Karpas-422 (cell line): ENCODE measurements around the gene CYBRD1. TPM values are rescaled to one million over a fixed set of nuclear protein-coding genes. Genes with fewer than 3 reads are reported as not detected.
A peak's percentile ranks its signal among the peaks of the same experiment; 100 is the strongest.

Experiments used
- DNase-seq: peaks from one replicate; pipeline ENCODE4 v3.0.0-alpha.2; 2015
- H2AFZ ChIP-seq: fragments of 200-600 bp; sonication (generic); 2 replicates; pipeline ENCODE4 v1.6.1; 2014; ENCODE audit warnings: antibody characterized with exemption, low read length, mixed read lengths
- H3K27ac ChIP-seq: fragments of 200-600 bp; sonication (generic); 2 replicates; pipeline ENCODE4 v1.5.1; 2014; ENCODE audit warnings: mild to moderate bottlenecking, low read length, moderate library complexity
- H3K27me3 ChIP-seq: fragments of 200-600 bp; sonication (generic); 2 replicates; pipeline ENCODE4 v1.6.1; 2014; ENCODE audit warnings: low read length, mixed read lengths
- H3K36me3 ChIP-seq: fragments of 200-600 bp; sonication (generic); 2 replicates; pipeline ENCODE4 v1.6.1; 2014; ENCODE audit warnings: low read length, mixed read lengths; ENCODE audit not compliant: insufficient read depth
- H3K4me1 ChIP-seq: fragments of 200-600 bp; sonication (generic); 2 replicates; pipeline ENCODE4 v1.6.1; 2014; ENCODE audit warnings: mild to moderate bottlenecking, low read length, mixed read lengths
- H3K4me2 ChIP-seq: fragments of 200-600 bp; sonication (generic); 2 replicates; pipeline ENCODE4 v1.6.1; 2014; ENCODE audit warnings: low read length, low read depth, mild to moderate bottlenecking; ENCODE audit not compliant: poor library complexity, severe bottlenecking
- H3K4me3 ChIP-seq: fragments of 200-600 bp; sonication (generic); 2 replicates; pipeline ENCODE4 v1.5.1; 2014; ENCODE audit warnings: mild to moderate bottlenecking, antibody characterized with exemption, low read length, mixed read lengths
- H3K79me2 ChIP-seq: fragments of 200-600 bp; sonication (generic); 2 replicates; pipeline ENCODE4 v1.6.1; 2014; ENCODE audit warnings: mild to moderate bottlenecking, low read length, mixed read lengths
- H3K9ac ChIP-seq: fragments of 200-600 bp; sonication (generic); 2 replicates; pipeline ENCODE4 v1.6.0; 2014; ENCODE audit warnings: low read length
- H3K9me2 ChIP-seq: fragments of 200-600 bp; sonication (generic), shearing (Covaris generic); replicated peaks from 2 replicates; pipeline ENCODE4 v1.6.0; 2014; ENCODE audit warnings: mild to moderate bottlenecking, low read length, moderate library complexity; ENCODE audit not compliant: insufficient read depth
- H3K9me3 ChIP-seq: fragments of 300-700, 200-600 bp; sonication (generic); 2 replicates; pipeline ENCODE4 v1.6.1; 2014; ENCODE audit warnings: low read length, mixed read lengths
- H4K20me1 ChIP-seq: fragments of 200-600 bp; sonication (generic); 2 replicates; pipeline ENCODE4 v1.6.1; 2014; ENCODE audit warnings: mild to moderate bottlenecking, antibody characterized with exemption, low read length, low read depth; ENCODE audit not compliant: insufficient read depth
- total RNA-seq: library from RNA; depleted of rRNA; stranded (reverse); fragments of >200 nt; shearing (Covaris generic); gene quantifications from 2 replicates; pipeline ENCODE4 v1.2.3, GENCODE V29; 2014; ENCODE audit warnings: low replicate concordance

Gene CYBRD1
- total RNA-seq, 1 experiment from 2014 or later, result not detected

DNA sequence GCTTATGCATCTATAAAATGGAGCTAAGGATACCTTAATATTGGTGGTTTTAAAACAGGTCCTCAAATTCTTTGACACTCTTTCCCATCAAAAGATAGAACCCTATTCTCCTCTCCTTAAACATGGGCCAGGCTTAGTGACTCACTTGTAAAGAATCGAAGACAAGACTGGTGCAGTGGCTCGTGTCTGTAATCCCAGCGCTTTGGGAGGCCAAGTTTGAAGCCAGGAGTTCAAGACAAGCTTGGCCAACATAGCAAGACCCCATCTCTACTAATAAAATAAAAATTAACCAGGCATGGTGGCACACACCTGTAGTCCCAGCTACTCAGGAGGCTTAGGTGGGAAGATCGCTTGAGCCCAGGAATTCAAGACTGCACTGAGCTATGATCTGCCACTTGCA is 44.5 kb downstream of the CYBRD1 start:
- Histone ChIP-seq H3K4me2 (no peak overlapping the region), H4K20me1 (no peaks in the 10 kb centered on the region), H3K9me3 (no peaks in the 10 kb centered on the region), H2AFZ (no peak overlapping the region), H3K79me2 (no peaks in the 10 kb centered on the region), H3K9me2 (no peaks in the 10 kb centered on the region), H3K4me3 (no peak overlapping the region), H3K27ac (no peak overlapping the region), H3K27me3 (no peaks in the 10 kb centered on the region), H3K9ac (no peak overlapping the region), H3K4me1 (no peaks in the 10 kb centered on the region), H3K36me3 (no peaks in the 10 kb centered on the region)
- no peak for DNase-seq

DNA sequence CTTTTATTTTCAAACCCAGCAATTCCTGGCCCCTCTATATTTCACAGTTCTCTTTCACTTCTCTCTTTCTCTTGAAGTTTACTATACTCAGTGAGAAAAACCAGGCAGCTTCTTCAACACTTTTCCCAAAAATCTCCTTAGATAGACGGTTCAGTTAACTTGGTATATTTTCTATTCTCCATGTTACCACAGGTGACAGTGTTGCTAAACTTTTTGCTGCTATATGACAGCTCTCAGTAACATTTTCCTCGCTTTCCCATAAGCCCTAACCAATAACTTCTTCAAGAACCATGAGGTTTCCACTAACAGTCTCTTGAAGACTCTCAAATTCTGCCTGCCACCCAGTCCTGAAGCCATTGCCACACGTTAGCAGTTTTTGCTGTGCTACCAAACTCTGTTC is 45.8 kb downstream of the CYBRD1 start:
- Histone ChIP-seq H3K4me2 (no peak overlapping the region), H3K27me3 (no peaks in the 10 kb centered on the region), H4K20me1 (no peaks in the 10 kb centered on the region), H3K79me2 (no peaks in the 10 kb centered on the region), H3K9ac (no peak overlapping the region), H3K9me3 (no peaks in the 10 kb centered on the region), H3K9me2 (no peaks in the 10 kb centered on the region), H2AFZ (no peak overlapping the region), H3K4me3 (no peak overlapping the region), H3K36me3 (no peaks in the 10 kb centered on the region), H3K27ac (no peak overlapping the region), H3K4me1 (no peaks in the 10 kb centered on the region)
- no peak for DNase-seq

DNA sequence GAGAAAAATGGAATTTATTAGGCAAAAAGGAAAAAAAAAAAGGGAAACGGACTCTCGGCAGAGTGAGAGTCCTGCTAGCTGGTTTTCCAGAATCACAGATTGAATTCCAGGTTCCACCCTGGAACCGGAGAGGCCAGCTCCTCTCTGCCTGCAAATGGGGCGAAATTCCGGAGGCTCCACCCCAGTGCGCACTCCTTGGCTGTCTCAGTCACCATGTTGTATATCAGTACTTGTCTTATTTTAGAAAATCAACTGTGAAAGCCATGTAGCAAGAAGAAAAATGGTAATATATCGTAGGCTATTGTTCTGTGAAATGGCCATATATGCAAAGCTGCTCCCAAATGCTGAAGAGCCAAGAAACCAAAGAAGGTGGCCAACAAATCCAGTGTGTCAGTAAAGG is 49.4 kb downstream of the CYBRD1 start:
- no peaks in the 10 kb centered on the region for H3K79me2 ChIP-seq
- no peak overlapping the region for H3K27ac ChIP-seq
- H3K4me3 ChIP-seq, result no peak overlapping the region
- H3K9ac ChIP-seq, result no peak overlapping the region
- no peaks in the 10 kb centered on the region for H4K20me1 ChIP-seq
- peaks cover 3% of the 10 kb centered on the region; the same call in 1 of the 2 replicates for H3K4me1 ChIP-seq
- H3K27me3 ChIP-seq, result no peaks in the 10 kb centered on the region
- H3K9me2 ChIP-seq, result no peaks in the 10 kb centered on the region
- H3K36me3 ChIP-seq, result no peaks in the 10 kb centered on the region
- no peak overlapping the region for H2AFZ ChIP-seq
- no peaks in the 10 kb centered on the region for H3K9me3 ChIP-seq
- no peak for DNase-seq
- no peak overlapping the region for H3K4me2 ChIP-seq

DNA sequence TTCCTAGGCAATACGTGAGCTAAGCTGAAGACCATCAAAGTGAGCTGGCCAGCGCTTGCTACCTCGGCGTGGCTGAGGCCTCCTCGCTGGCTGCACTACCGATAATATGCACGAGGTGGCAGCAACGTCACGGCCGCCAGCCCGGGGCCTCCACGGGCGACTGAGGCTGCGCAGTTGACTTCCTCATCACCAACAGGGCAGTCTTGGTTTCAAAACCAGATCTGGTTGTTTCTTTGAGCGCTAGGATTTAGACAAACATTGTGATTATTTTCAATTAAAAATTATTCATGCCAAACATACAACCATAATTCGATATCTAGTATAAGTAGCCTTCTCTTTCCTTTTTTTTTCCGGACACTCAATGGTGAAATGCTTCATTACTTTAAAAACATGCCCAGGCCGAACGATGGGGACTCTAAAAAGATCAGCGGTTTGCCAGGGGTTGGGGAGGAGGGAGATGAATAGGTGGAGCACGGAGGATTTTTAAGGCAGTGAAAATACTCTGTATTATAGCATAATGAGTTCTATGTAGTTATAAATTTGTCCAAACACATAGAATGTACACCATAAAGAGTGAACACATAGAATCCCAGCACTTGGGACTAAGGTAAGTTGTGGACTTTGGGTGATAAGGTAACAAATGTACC is 52.0 kb downstream of the CYBRD1 start:
- Histone ChIP-seq H3K27ac (no peak overlapping the region), H3K4me1 (peaks cover 3% of the 10 kb centered on the region; the same call in 1 of the 2 replicates), H3K9me3 (no peaks in the 10 kb centered on the region), H3K27me3 (no peaks in the 10 kb centered on the region), H3K9me2 (no peaks in the 10 kb centered on the region), H3K4me3 (no peak overlapping the region), H3K79me2 (no peaks in the 10 kb centered on the region), H3K4me2 (peak overlapping the region; percentile 32), H3K9ac (no peak overlapping the region), H3K36me3 (no peaks in the 10 kb centered on the region), H2AFZ (peak overlapping the region; percentile 97), H4K20me1 (no peaks in the 10 kb centered on the region)
- DNase-seq, result peak; percentile 92

DNA sequence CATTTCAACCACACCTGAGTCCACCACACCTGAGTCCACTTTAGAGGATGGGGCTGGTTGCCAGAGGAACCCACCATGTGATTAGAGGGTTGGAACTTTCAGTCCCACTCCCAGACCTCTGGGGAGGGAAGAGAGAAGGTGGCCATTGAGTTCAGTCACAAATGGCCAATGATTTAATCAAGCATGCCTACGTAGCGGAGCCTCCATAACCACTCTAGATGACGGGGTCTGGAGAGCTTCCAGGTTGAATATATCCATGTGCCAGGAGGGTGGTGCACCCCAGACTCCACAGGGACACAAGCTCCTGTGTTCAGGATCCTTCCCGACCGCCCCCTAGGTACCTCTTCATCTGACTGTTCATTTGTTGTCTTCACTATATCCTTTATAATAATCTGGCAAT is 53.3 kb downstream of the CYBRD1 start:
- no peaks in the 10 kb centered on the region for H3K36me3 ChIP-seq
- H4K20me1 ChIP-seq, result no peaks in the 10 kb centered on the region
- no peak overlapping the region for H2AFZ ChIP-seq
- H3K9me2 ChIP-seq, result no peaks in the 10 kb centered on the region
- H3K27ac ChIP-seq, result no peak overlapping the region
- no peak overlapping the region for H3K4me2 ChIP-seq
- no peak for DNase-seq
- no peak overlapping the region for H3K4me3 ChIP-seq
- peaks cover 3% of the 10 kb centered on the region; the same call in 1 of the 2 replicates for H3K4me1 ChIP-seq
- H3K79me2 ChIP-seq, result no peaks in the 10 kb centered on the region
- no peak overlapping the region for H3K9ac ChIP-seq
- H3K9me3 ChIP-seq, result no peaks in the 10 kb centered on the region
- no peaks in the 10 kb centered on the region for H3K27me3 ChIP-seq

DNA sequence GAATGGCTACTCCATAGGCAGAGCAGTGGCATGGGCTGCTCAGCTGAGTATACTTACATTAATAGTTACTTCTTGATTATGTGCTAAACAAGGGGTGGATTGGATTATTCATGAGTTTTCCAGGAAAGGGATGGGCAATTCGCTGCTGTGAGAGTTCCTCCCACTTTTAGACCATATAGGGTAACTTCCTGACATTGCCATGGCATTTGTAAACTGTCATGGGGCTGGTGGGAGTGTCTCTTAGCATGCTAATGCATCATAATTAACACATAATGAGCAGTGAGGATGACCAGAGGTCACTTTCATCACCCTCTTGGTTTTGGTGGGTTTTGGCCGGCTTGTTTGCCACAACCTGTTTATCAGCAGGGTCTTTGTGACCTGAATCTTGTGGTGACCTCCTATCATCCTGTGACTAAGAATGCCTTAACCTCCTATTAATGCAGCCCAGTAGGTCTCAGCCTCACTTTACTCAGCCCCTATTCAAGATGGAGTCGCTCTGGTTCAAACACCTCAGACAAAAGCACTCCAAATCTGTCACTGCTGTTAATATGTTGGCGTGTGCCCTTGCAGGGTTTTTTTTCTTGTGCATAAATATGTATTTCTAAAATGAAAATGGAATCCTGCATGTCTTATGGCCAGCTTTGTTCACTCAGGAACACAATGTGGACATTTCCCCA is 56.0 kb downstream of the CYBRD1 start:
- H3K9me2 ChIP-seq, result no peaks in the 10 kb centered on the region
- no peaks in the 10 kb centered on the region for H3K9me3 ChIP-seq
- no peak overlapping the region for H3K9ac ChIP-seq
- no peaks in the 10 kb centered on the region for H4K20me1 ChIP-seq
- H3K4me2 ChIP-seq, result no peak overlapping the region
- no peak overlapping the region for H3K27ac ChIP-seq
- H3K36me3 ChIP-seq, result no peaks in the 10 kb centered on the region
- no peak for DNase-seq
- H3K4me3 ChIP-seq, result no peak overlapping the region
- no peaks in the 10 kb centered on the region for H3K27me3 ChIP-seq
- H2AFZ ChIP-seq, result no peak overlapping the region
- H3K4me1 ChIP-seq, result peaks cover 3% of the 10 kb centered on the region; the same call in 1 of the 2 replicates
- no peaks in the 10 kb centered on the region for H3K79me2 ChIP-seq

DNA sequence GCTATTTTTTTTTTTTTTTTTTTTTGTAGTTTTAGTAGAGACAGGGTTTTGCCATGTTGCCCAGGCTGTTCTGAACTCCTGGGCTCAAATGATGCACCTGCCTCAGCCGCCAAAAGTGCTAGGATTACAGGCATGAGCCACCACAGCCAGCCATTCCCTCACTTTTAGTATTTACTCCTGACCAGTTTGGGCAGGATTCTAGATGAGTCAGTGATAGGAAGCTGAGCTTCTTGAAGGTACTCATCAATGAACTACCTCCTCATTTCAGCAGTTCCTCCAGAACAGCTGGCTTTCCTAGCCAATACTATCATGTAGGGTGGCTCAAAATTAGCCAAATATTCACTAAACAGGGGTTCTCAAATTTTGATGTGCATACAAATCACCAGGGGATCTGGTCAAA is 57.2 kb downstream of the CYBRD1 start:
- DNase-seq, result no peak
- no peaks in the 10 kb centered on the region for H3K79me2 ChIP-seq
- H4K20me1 ChIP-seq, result no peaks in the 10 kb centered on the region
- no peak overlapping the region for H2AFZ ChIP-seq
- H3K4me1 ChIP-seq, result peaks cover 5% of the 10 kb centered on the region
- no peaks in the 10 kb centered on the region for H3K9me3 ChIP-seq
- H3K27me3 ChIP-seq, result no peaks in the 10 kb centered on the region
- H3K9ac ChIP-seq, result no peak overlapping the region
- no peaks in the 10 kb centered on the region for H3K9me2 ChIP-seq
- H3K4me3 ChIP-seq, result no peak overlapping the region
- no peak overlapping the region for H3K4me2 ChIP-seq
- no peak overlapping the region for H3K27ac ChIP-seq
- H3K36me3 ChIP-seq, result no peaks in the 10 kb centered on the region

DNA sequence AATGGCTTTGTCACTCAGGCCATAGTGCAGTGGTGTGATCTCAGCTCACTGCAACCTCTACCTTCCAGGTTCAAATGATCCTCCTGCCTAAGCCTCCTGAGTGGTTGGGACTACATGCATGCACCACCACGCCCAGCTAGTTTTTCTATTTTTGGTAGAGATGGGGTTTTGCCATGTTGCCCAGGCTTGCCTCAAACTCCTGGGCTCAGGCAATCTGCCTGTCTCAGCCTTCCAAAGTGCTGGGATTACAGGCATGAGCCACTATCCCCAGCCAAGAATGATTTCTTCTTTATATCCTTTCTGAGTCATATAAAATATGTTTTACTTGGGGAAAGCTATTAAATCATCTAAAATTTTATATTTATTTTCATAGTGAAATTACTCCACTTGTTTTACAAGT is 61.3 kb downstream of the CYBRD1 start:
- no peaks in the 10 kb centered on the region for H3K9me2 ChIP-seq
- no peaks in the 10 kb centered on the region for H3K9me3 ChIP-seq
- H3K27ac ChIP-seq, result no peak overlapping the region
- no peaks in the 10 kb centered on the region for H3K79me2 ChIP-seq
- no peak overlapping the region for H3K9ac ChIP-seq
- no peaks in the 10 kb centered on the region for H4K20me1 ChIP-seq
- H3K4me2 ChIP-seq, result no peak overlapping the region
- no peak for DNase-seq
- H2AFZ ChIP-seq, result no peak overlapping the region
- no peaks in the 10 kb centered on the region for H3K36me3 ChIP-seq
- no peak overlapping the region for H3K4me3 ChIP-seq
- H3K27me3 ChIP-seq, result no peaks in the 10 kb centered on the region
- peaks cover 5% of the 10 kb centered on the region for H3K4me1 ChIP-seq
